Lower leg skin (tissue), 3 donors: Measurements from ENCODE around the gene DOK5.

Experiments used
- POLR2A ChIP-seq, 2 donors: fragments of 450-650 bp; IDR thresholded peaks; one replicate each; pipeline ENCODE4 v1.6.1; 2016 to 2017; ENCODE audit warnings: antibody characterized with exemption in 2 of 2, mild to moderate bottlenecking in 1 of 2, moderate library complexity in 1 of 2
- TF ChIP-seq, protein P1 (sequence below), 3 donors: fragments of 450-650 bp; IDR thresholded peaks; one replicate each; pipeline ENCODE4 v1.5.1; 2016; ENCODE audit warnings: antibody characterized with exemption in 3 of 3, mild to moderate bottlenecking in 3 of 3, moderate library complexity in 2 of 3

DNA sequence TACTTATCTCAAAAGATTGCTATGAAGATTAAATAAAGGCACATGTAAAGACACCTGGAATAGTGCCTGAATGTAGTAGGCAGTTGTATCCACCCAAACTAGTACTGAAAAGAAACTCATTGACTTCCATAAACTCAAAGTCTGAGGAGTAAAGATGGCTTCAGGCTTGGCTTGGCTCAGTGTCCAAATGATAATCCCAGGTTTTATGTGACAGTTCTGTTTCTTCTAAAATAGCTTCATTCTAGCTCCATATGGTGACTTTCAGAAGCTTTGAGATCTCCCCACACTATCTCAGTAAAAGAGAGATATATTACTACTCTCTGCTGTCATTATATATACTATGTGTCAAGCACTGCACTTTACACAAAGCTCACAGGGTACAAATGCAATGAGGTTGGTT is 121.3 kb downstream of the DOK5 start:
- TF ChIP-seq POLR2A (IDR thresholded peaks at IDR 0.05): no peak
- TF ChIP-seq, protein P1, sequence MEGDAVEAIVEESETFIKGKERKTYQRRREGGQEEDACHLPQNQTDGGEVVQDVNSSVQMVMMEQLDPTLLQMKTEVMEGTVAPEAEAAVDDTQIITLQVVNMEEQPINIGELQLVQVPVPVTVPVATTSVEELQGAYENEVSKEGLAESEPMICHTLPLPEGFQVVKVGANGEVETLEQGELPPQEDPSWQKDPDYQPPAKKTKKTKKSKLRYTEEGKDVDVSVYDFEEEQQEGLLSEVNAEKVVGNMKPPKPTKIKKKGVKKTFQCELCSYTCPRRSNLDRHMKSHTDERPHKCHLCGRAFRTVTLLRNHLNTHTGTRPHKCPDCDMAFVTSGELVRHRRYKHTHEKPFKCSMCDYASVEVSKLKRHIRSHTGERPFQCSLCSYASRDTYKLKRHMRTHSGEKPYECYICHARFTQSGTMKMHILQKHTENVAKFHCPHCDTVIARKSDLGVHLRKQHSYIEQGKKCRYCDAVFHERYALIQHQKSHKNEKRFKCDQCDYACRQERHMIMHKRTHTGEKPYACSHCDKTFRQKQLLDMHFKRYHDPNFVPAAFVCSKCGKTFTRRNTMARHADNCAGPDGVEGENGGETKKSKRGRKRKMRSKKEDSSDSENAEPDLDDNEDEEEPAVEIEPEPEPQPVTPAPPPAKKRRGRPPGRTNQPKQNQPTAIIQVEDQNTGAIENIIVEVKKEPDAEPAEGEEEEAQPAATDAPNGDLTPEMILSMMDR (IDR thresholded peaks at IDR 0.05): no peak
